ENCODE results near the gene PEX5L.
A peak's percentile ranks its signal among the peaks of the same experiment; 100 is the strongest.

The PEX5L gene

GRCh38 chr3:179949869-179950268, 86.9 kb downstream of the PEX5L start:
- TF ChIP-seq EP300 (IDR thresholded peaks at IDR 0.05; ENCODE audit: borderline replicate concordance) = no peak
- TF ChIP-seq USF1 (IDR thresholded peaks at IDR 0.05) = no peak
- TF ChIP-seq ZBTB7A (IDR thresholded peaks at IDR 0.05; ENCODE audit: low read depth) = no peak
- no peak for TF ChIP-seq FOXM1 (IDR thresholded peaks at IDR 0.05; ENCODE audit: borderline replicate concordance, low read depth)
- no peak for TF ChIP-seq CEBPB (IDR thresholded peaks at IDR 0.05)
- no peak for TF ChIP-seq YY1 (IDR thresholded peaks at IDR 0.05; ENCODE audit: low read depth)

- TF ChIP-seq CEBPB (IDR thresholded peaks at IDR 0.05) = no peak
- no peak for TF ChIP-seq ZBTB7A (IDR thresholded peaks at IDR 0.05; ENCODE audit: low read depth)
- no peak for TF ChIP-seq TEAD4 (IDR thresholded peaks at IDR 0.05)
- TF ChIP-seq MAX (IDR thresholded peaks at IDR 0.05) = no peak
- TF ChIP-seq USF1 (IDR thresholded peaks at IDR 0.05) = no peak
- TF ChIP-seq TCF12 (IDR thresholded peaks at IDR 0.05; ENCODE audit: low read depth) = no peak
- TF ChIP-seq REST (IDR thresholded peaks at IDR 0.05; ENCODE audit: low read depth) = no peak
- no peak for TF ChIP-seq EGR1 (IDR thresholded peaks at IDR 0.05)
- TF ChIP-seq NFIC (IDR thresholded peaks at IDR 0.05) = no peak
- no peak for TF ChIP-seq CREB1 (IDR thresholded peaks at IDR 0.05; ENCODE audit: low read depth)
- TF ChIP-seq TAF1 (IDR thresholded peaks at IDR 0.05; ENCODE audit: low read depth) = no peak
- no peak for TF ChIP-seq EP300 (IDR thresholded peaks at IDR 0.05; ENCODE audit: borderline replicate concordance)
- no peak for TF ChIP-seq FOXM1 (IDR thresholded peaks at IDR 0.05; ENCODE audit: borderline replicate concordance, low read depth)
- no peak for TF ChIP-seq YY1 (IDR thresholded peaks at IDR 0.05; ENCODE audit: low read depth)
- TF ChIP-seq RAD21 (IDR thresholded peaks at IDR 0.05; ENCODE audit: low read depth) = no peak
Observed at GRCh38 chr3:179949412-179949811, 87.3 kb downstream of the PEX5L start.

GRCh38 chr3:179948740-179949139, 88.0 kb downstream of the PEX5L start:
- TF ChIP-seq TAF1 (IDR thresholded peaks at IDR 0.05; ENCODE audit: low read depth) (no peak), CREB1 (IDR thresholded peaks at IDR 0.05; ENCODE audit: low read depth) (no peak)

- no peak for TF ChIP-seq ZBTB7A (IDR thresholded peaks at IDR 0.05; ENCODE audit: low read depth)
- TF ChIP-seq REST (IDR thresholded peaks at IDR 0.05; ENCODE audit: low read depth) = peak; percentile 50; the same call in 1 of the 2 replicates
Observed at GRCh38 chr3:179945569-179945968, 91.2 kb downstream of the PEX5L start.

GRCh38 chr3:179943117-179943880, 93.4 kb downstream of the PEX5L start:
- TF ChIP-seq USF1 (IDR thresholded peaks at IDR 0.05) (peak; percentile 45; the same call in 1 of the 2 replicates), YY1 (IDR thresholded peaks at IDR 0.05; ENCODE audit: low read depth) (no peak)

- TF ChIP-seq YY1 (IDR thresholded peaks at IDR 0.05; ENCODE audit: low read depth) = no peak
- no peak for TF ChIP-seq NFIC (IDR thresholded peaks at IDR 0.05)
- TF ChIP-seq USF1 (IDR thresholded peaks at IDR 0.05) = no peak
- no peak for TF ChIP-seq TAF1 (IDR thresholded peaks at IDR 0.05; ENCODE audit: low read depth)
- TF ChIP-seq REST (IDR thresholded peaks at IDR 0.05; ENCODE audit: low read depth) = no peak
- no peak for TF ChIP-seq RAD21 (IDR thresholded peaks at IDR 0.05; ENCODE audit: low read depth)
- no peak for TF ChIP-seq FOXM1 (IDR thresholded peaks at IDR 0.05; ENCODE audit: borderline replicate concordance, low read depth)
- TF ChIP-seq TCF12 (IDR thresholded peaks at IDR 0.05; ENCODE audit: low read depth) = no peak
Observed at GRCh38 chr3:179942553-179943075, 94.1 kb downstream of the PEX5L start.
